T-helper 17 cell (primary cell): ENCODE results near the gene RPS26. TPM values are rescaled to one million over a fixed set of nuclear protein-coding genes. Genes with fewer than 3 reads are reported as not detected.
"Not testable (repeated sequence)": the region's sequence is repeated elsewhere in the genome, so short reads cannot be mapped to it uniquely, and the experiment has no call there.

Experiments
- ATAC-seq: fragments of 150-1000 bp; cut with Tn5 transposase; 2 replicates; pipeline ENCODE4 v1.10.0; 2021; ENCODE audit warnings: mild to moderate bottlenecking, moderate library complexity
- DNase-seq, 3 donors: peaks; one replicate each; pipeline versions ENCODE4 v3.0.0 to v3.0.0-alpha.2; 2020 to 2021
- H3K9me3 ChIP-seq: one replicate; pipeline ENCODE4 v1.7.0; 2013; ENCODE audit warnings: low read length, mild to moderate bottlenecking; ENCODE audit not compliant: control insufficient read depth, poor library complexity, severe bottlenecking
- H3K27ac Mint-ChIP-seq: one replicate; pipeline ENCODE4 v1.8.0; 2022; ENCODE audit warnings: mild to moderate bottlenecking, moderate library complexity, mixed read lengths
- H3K27me3 Mint-ChIP-seq: one replicate; pipeline ENCODE4 v1.8.0; 2022; ENCODE audit warnings: mixed read lengths
- H3K36me3 Mint-ChIP-seq: one replicate; pipeline ENCODE4 v1.8.0; 2022; ENCODE audit warnings: low read depth, mixed read lengths
- H3K4me1 Mint-ChIP-seq: one replicate; pipeline ENCODE4 v1.8.0; 2022; ENCODE audit warnings: mild to moderate bottlenecking, mixed read lengths
- H3K4me3 Mint-ChIP-seq: one replicate; pipeline ENCODE4 v1.8.0; 2022; ENCODE audit warnings: mild to moderate bottlenecking, moderate library complexity, mixed read lengths
- total RNA-seq, 4 donors: library from RNA in 2 of 4; stranded (reverse) in 2 of 4; gene quantifications; one replicate each; pipeline ENCODE4 v1.2.3 and lab custom pipeline; 2022 to 2026

The RPS26 gene
- total RNA-seq, 2 donors from 2014 or later = 46.9 to 72.3 TPM

GRCh38 chr12:56031987-56032386, 9.7 kb upstream of the RPS26 start:
- peaks cover 10% of the 10 kb centered on the region for H3K36me3 Mint-ChIP-seq
- peaks cover 26% of the 10 kb centered on the region for H3K4me1 Mint-ChIP-seq
- ATAC-seq = peak; percentile 63
- H3K27ac Mint-ChIP-seq = peak overlapping the region; percentile 78
- no peaks in the 10 kb centered on the region for H3K9me3 ChIP-seq
- no peak for DNase-seq
- no peaks in the 10 kb centered on the region for H3K27me3 Mint-ChIP-seq
- peak overlapping the region; percentile 7 for H3K4me3 Mint-ChIP-seq

- H3K4me3 Mint-ChIP-seq = no peak overlapping the region
- DNase-seq (peak in 1 of 3 donors; percentile 13), ATAC-seq (peak; percentile 75)
- H3K4me1 Mint-ChIP-seq = peaks cover 12% of the 10 kb centered on the region
- no peaks in the 10 kb centered on the region for H3K9me3 ChIP-seq
- H3K27me3 Mint-ChIP-seq = no peaks in the 10 kb centered on the region
- peak overlapping the region; percentile 78 for H3K27ac Mint-ChIP-seq
- peaks cover 10% of the 10 kb centered on the region for H3K36me3 Mint-ChIP-seq
Measured at GRCh38 chr12:56034586-56035332, 7.0 kb upstream of the RPS26 start.

GRCh38 chr12:56037161-56037560, 4.6 kb upstream of the RPS26 start:
- DNase-seq (no peak), ATAC-seq (no peak)
- no peaks in the 10 kb centered on the region for H3K9me3 ChIP-seq
- H3K4me1 Mint-ChIP-seq = peaks cover 11% of the 10 kb centered on the region
- H3K36me3 Mint-ChIP-seq = peaks cover 13% of the 10 kb centered on the region
- no peaks in the 10 kb centered on the region for H3K27me3 Mint-ChIP-seq
- H3K4me3 Mint-ChIP-seq = no peak overlapping the region
- H3K27ac Mint-ChIP-seq = peak overlapping the region; percentile 41

- H3K36me3 Mint-ChIP-seq = peaks cover 13% of the 10 kb centered on the region
- no peak overlapping the region for H3K4me3 Mint-ChIP-seq
- DNase-seq (no peak), ATAC-seq (no peak)
- no peaks in the 10 kb centered on the region for H3K27me3 Mint-ChIP-seq
- peak overlapping the region; percentile 41 for H3K27ac Mint-ChIP-seq
- H3K9me3 ChIP-seq = no peaks in the 10 kb centered on the region
- peaks cover 17% of the 10 kb centered on the region for H3K4me1 Mint-ChIP-seq
Measured at GRCh38 chr12:56038022-56038655, 3.6 kb upstream of the RPS26 start.

GRCh38 chr12:56040151-56040550, 1.6 kb upstream of the RPS26 start:
- H3K36me3 Mint-ChIP-seq = peaks cover 13% of the 10 kb centered on the region
- DNase-seq = no peak
- no peaks in the 10 kb centered on the region for H3K27me3 Mint-ChIP-seq
- H3K27ac Mint-ChIP-seq = peak overlapping the region; percentile 98
- H3K4me1 Mint-ChIP-seq = peaks cover 21% of the 10 kb centered on the region
- no peak for ATAC-seq
- H3K4me3 Mint-ChIP-seq = no peak overlapping the region
- no peaks in the 10 kb centered on the region for H3K9me3 ChIP-seq

- ATAC-seq (peak; percentile 1), DNase-seq (no peak)
- H3K9me3 ChIP-seq = no peaks in the 10 kb centered on the region
- H3K27me3 Mint-ChIP-seq = no peaks in the 10 kb centered on the region
- peaks cover 7% of the 10 kb centered on the region for H3K36me3 Mint-ChIP-seq
- H3K4me3 Mint-ChIP-seq = peak overlapping the region; percentile 98
- peak overlapping the region; percentile 98 for H3K27ac Mint-ChIP-seq
- H3K4me1 Mint-ChIP-seq = peaks cover 18% of the 10 kb centered on the region
Measured at GRCh38 chr12:56040963-56041551, 661 bp upstream of the RPS26 start.

DNA sequence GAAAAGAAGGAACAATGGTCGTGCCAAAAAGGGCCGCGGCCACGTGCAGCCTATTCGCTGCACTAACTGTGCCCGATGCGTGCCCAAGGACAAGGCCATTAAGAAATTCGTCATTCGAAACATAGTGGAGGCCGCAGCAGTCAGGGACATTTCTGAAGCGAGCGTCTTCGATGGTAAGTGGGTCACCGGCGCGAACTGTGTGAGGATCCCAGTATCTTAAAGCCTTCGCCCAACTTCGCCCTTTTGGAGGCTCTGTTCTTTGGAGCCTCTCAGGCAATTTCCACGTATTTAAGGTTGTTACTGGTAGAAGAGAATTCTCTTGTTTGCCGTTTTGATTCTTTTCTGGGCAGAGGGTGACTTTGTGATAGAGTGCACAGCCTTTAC, 704 bp downstream of the RPS26 start:
- not testable (repeated sequence) for H3K27me3 Mint-ChIP-seq, DNase-seq, ATAC-seq, H3K9me3 ChIP-seq, H3K36me3 Mint-ChIP-seq
- Mint-ChIP-seq H3K4me3 (peak overlapping the region; percentile 98), H3K27ac (peak overlapping the region; percentile 98), H3K4me1 (peaks cover 24% of the 10 kb centered on the region)

- no peak for ATAC-seq
- no peaks in the 10 kb centered on the region for H3K9me3 ChIP-seq
- peak overlapping the region; percentile 98 for H3K27ac Mint-ChIP-seq
- peaks cover 24% of the 10 kb centered on the region for H3K4me1 Mint-ChIP-seq
- DNase-seq = no peak
- H3K27me3 Mint-ChIP-seq = no peaks in the 10 kb centered on the region
- H3K4me3 Mint-ChIP-seq = peak overlapping the region; percentile 98
- H3K36me3 Mint-ChIP-seq = peaks cover 7% of the 10 kb centered on the region
Measured at GRCh38 chr12:56042843-56043242, 1.1 kb downstream of the RPS26 start.

- no peak for DNase-seq
- peaks cover 23% of the 10 kb centered on the region for H3K4me1 Mint-ChIP-seq
- no peaks in the 10 kb centered on the region for H3K27me3 Mint-ChIP-seq
- peaks cover 7% of the 10 kb centered on the region for H3K36me3 Mint-ChIP-seq
- peak overlapping the region; percentile 81 for H3K27ac Mint-ChIP-seq
- no peaks in the 10 kb centered on the region for H3K9me3 ChIP-seq
- no peak overlapping the region for H3K4me3 Mint-ChIP-seq
- ATAC-seq = no peak
Measured at GRCh38 chr12:56046027-56046780, 4.5 kb downstream of the RPS26 start.

GRCh38 chr12:56053407-56053893, 11.7 kb downstream of the RPS26 start:
- H3K27me3 Mint-ChIP-seq = no peaks in the 10 kb centered on the region
- no peaks in the 10 kb centered on the region for H3K9me3 ChIP-seq

DNA sequence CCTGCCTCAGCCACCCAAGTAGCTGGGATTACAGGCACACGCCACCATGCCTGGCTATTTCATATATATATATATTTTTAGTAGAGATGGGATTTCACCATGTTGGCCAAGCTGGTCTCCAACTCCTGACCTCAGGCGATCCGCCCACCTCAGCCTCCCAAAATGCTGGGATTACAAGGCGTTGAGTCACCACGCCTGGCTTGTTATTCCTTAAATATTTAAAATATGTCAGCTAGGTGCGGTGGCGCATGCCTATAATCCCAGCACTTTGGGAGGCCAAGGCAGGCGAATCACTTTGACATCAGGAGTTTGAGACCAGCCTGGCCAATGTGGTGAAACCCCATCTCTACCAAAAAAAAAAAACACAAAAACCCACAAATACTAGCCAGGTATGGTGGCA, 18.2 kb downstream of the RPS26 start:
- H3K9me3 ChIP-seq, H3K27ac Mint-ChIP-seq, DNase-seq, ATAC-seq, H3K36me3 Mint-ChIP-seq, H3K4me1 Mint-ChIP-seq, H3K4me3 Mint-ChIP-seq, H3K27me3 Mint-ChIP-seq: not testable (repeated sequence)

More at GRCh38 chr12:56053407-56053893, 11.7 kb downstream of the RPS26 start:
- no peak for DNase-seq
- Mint-ChIP-seq H3K27ac (no peak overlapping the region), H3K36me3 (no peaks in the 10 kb centered on the region), H3K4me1 (peaks cover 8% of the 10 kb centered on the region), H3K4me3 (no peak overlapping the region)
- no peak for ATAC-seq

DNA sequence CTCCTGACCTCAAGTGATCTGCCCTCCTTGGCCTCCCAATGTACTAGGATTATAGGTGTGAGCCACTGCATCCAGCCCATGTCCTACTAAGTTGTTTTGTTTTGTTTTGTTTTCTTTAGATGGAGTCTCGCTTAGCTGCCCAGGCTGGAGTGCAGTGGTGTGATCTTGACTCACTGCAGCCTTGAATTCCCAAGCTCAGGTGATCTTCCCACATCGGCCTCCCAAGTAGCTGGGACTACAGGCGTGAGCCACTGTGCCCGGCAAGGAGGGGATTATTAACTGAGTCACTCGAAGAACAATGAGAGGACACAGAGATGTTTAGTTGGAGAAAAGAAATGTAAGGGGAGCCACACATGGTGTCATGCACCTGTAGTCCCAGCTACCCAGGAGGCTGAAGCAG, 20.3 kb downstream of the RPS26 start:
- Mint-ChIP-seq H3K4me3 (no peak overlapping the region), H3K27ac (no peak overlapping the region), H3K4me1 (peaks cover 3% of the 10 kb centered on the region), H3K27me3 (peaks cover 8% of the 10 kb centered on the region), H3K36me3 (peaks cover 5% of the 10 kb centered on the region)
- DNase-seq (no peak), ATAC-seq (no peak)
- no peaks in the 10 kb centered on the region for H3K9me3 ChIP-seq

GRCh38 chr12:56062996-56063395, 21.3 kb downstream of the RPS26 start:
- Mint-ChIP-seq H3K36me3 (peaks cover 5% of the 10 kb centered on the region), H3K27ac (no peak overlapping the region), H3K4me3 (no peak overlapping the region), H3K27me3 (peaks cover 8% of the 10 kb centered on the region), H3K4me1 (peaks cover 3% of the 10 kb centered on the region)
- H3K9me3 ChIP-seq = no peaks in the 10 kb centered on the region
- ATAC-seq = no peak
- DNase-seq = no peak
